ENCODE measurements around the gene TRIM38. TPM values are rescaled to one million over a fixed set of nuclear protein-coding genes. Genes with fewer than 3 reads are reported as not detected.

TRIM38 gene, protein sequence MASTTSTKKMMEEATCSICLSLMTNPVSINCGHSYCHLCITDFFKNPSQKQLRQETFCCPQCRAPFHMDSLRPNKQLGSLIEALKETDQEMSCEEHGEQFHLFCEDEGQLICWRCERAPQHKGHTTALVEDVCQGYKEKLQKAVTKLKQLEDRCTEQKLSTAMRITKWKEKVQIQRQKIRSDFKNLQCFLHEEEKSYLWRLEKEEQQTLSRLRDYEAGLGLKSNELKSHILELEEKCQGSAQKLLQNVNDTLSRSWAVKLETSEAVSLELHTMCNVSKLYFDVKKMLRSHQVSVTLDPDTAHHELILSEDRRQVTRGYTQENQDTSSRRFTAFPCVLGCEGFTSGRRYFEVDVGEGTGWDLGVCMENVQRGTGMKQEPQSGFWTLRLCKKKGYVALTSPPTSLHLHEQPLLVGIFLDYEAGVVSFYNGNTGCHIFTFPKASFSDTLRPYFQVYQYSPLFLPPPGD
- total RNA-seq (2022) (5.4 and 6.7 TPM in 2 replicates), Bru-seq, nascent RNA (percentile 85 among the genes with signal in this experiment), BruChase-seq, experiment 1, labeled RNA remaining after a 6-hour chase (percentile 84 among the genes with signal in this experiment), BruChase-seq, experiment 2, labeled RNA remaining after a 2-hour chase (percentile 89 among the genes with signal in this experiment)
- long read RNA-seq, full-length matches to known transcripts, result 9 of 18 reads
- long read RNA-seq, partial matches to known transcripts, result 2 of 18 reads
- long read RNA-seq, other reads (novel, unspliced or antisense), result 7 of 18 reads

DNA sequence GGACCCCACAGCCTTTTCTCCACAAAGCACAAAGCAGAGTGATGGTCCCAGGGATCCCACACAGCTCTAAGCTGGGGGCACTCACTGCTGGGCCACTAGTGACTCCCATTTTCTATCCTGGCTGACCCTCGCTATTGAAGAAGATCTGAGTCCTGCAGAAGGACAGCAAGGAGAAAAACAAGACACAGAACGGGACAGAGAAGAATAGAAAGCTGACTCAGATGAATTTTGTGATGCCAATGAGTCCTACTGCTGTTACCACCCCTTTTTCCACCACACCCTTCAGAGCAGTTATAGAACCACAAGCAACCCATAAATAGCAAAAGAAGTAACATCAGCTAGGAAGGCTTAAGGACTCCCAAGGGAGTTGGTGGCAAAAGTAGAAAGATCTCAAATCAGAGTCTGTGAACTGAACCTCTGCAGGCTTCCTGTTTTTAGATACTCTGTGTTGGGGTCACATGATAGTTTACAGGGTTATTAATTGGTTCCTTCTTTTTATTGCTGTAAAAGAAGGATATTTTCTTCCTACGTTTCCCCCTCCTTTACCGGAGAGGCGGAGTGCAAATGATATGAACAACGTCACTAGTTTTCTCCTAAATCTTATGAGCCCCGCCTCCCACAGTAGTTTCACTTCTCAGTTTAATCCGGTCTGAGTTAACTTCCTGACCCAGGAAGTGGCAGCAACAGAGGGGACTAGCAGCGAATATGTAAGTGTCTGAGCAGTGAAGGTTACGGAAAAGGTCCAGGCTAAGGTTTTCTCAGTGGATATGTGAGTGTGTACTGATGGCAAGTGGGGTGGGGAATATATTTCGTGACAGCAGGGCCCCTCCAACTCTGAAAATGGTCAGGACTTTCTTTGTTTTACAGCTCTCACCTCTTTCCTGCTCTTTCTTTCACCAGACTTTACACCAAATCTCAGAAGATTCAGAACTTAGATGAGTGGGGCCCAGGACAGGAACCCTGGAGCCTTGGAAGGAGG lies at the start of gene TRIM38:
TSS of gene TRIM38 (plus strand) at position 654 of the 979 bp plus-strand sequence. CDS start 3,721 bp downstream, outside the sequence.
- peak; percentile 90 for DNase-seq (ENCODE audit: unreplicated experiment)
- peaks cover 47% of the 10 kb centered on the region for H3K4me1 Mint-ChIP-seq (ENCODE audit: insufficient read depth, unreplicated experiment)

DNA sequence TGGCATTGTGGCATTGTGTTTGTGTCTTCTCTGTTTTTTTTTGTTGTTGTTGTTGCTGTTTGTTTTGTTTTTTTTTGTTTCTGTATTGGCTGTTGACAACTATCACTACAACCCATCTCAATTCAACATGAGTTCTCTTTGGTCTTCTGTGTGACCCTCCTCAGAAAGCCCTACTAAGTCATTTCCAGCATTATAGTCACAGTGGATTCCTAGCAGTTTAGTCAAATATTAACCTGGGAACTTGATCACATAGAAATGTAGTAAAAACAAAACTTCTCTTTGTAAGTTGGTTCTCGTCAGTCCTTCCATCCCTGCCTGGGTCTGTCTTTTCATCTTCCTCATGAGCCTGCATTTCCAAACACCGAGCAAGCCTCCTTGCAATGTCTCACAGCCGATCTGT lies 48.9 kb upstream of the TRIM38 start:
- no peaks in the 10 kb centered on the region for H3K27me3 Mint-ChIP-seq (ENCODE audit: insufficient read depth, unreplicated experiment)
- H3K27ac Mint-ChIP-seq (ENCODE audit: low read depth, unreplicated experiment), result no peak overlapping the region
- ChIA-PET CTCF (no interaction called here), POLR2A (no interaction called here)
- no peaks in the 10 kb centered on the region for H3K36me3 Mint-ChIP-seq (ENCODE audit: insufficient read depth, unreplicated experiment)
- TF ChIP-seq, protein P1, sequence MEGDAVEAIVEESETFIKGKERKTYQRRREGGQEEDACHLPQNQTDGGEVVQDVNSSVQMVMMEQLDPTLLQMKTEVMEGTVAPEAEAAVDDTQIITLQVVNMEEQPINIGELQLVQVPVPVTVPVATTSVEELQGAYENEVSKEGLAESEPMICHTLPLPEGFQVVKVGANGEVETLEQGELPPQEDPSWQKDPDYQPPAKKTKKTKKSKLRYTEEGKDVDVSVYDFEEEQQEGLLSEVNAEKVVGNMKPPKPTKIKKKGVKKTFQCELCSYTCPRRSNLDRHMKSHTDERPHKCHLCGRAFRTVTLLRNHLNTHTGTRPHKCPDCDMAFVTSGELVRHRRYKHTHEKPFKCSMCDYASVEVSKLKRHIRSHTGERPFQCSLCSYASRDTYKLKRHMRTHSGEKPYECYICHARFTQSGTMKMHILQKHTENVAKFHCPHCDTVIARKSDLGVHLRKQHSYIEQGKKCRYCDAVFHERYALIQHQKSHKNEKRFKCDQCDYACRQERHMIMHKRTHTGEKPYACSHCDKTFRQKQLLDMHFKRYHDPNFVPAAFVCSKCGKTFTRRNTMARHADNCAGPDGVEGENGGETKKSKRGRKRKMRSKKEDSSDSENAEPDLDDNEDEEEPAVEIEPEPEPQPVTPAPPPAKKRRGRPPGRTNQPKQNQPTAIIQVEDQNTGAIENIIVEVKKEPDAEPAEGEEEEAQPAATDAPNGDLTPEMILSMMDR (IDR thresholded peaks at IDR 0.05; ENCODE audit: unreplicated experiment), result no peak
- H3K4me3 Mint-ChIP-seq (ENCODE audit: unreplicated experiment), result no peak overlapping the region
- no peak for DNase-seq (ENCODE audit: unreplicated experiment)
- H3K9me3 Mint-ChIP-seq (ENCODE audit: unreplicated experiment), result no peaks in the 10 kb centered on the region
- intact Hi-C loops (cut with micrococcal nuclease), result no loop called here
- no TSS peak for BruUV-seq (replicated peaks)
- H3K4me1 Mint-ChIP-seq (ENCODE audit: insufficient read depth, unreplicated experiment), result no peaks in the 10 kb centered on the region

More for the DNA sequence above, at the start of gene TRIM38:
- H3K27ac Mint-ChIP-seq (ENCODE audit: low read depth, unreplicated experiment), result peak within 1 kb of the TSS; percentile 98
- peaks cover 7% of the 10 kb centered on the region for H3K9me3 Mint-ChIP-seq (ENCODE audit: unreplicated experiment)
- intact Hi-C loops (cut with micrococcal nuclease), result no loop called here
- ChIA-PET POLR2A (interaction anchor here (0.5 to 3.7 kb wide), 22 partner anchors 8 to 769 kb away, joined by 3 to 50 read pairs (median 4); partner anchors contain the start of gene HFE), CTCF (interaction anchor here (0.8 to 1.2 kb wide), 2 partner anchors 30 kb away, joined by 4 to 7 read pairs; no protein-coding TSS in a partner anchor)
- BruUV-seq (replicated peaks), result TSS peak; percentile 82
- H3K4me3 Mint-ChIP-seq (ENCODE audit: unreplicated experiment), result peak within 1 kb of the TSS; percentile 83
- TF ChIP-seq, protein P1 (IDR thresholded peaks at IDR 0.05; ENCODE audit: unreplicated experiment), result no peak
- H3K36me3 Mint-ChIP-seq (ENCODE audit: insufficient read depth, unreplicated experiment), result peaks cover 34% of the 10 kb centered on the region
- H3K27me3 Mint-ChIP-seq (ENCODE audit: insufficient read depth, unreplicated experiment), result no peaks in the 10 kb centered on the region

DNA sequence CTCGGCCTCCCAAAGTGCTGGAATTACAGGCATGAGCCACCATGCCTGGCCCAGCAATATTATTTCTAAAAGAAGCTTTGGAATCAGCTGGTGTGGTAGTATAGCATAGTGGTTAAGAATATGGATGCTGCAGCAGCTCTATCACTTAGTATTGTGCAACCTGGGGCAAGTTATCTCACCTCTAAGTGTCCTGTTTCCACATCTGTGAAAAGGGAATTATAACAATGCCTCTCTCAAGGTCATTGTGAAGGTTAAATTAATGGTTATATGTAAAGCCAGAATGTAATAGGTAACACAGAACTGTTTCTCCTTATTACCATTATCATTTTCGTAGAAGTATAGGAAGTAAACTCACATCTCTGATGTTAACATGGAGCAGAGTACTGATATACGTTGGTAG lies 46.3 kb upstream of the TRIM38 start:
- no peak for DNase-seq (ENCODE audit: unreplicated experiment)
- no peaks in the 10 kb centered on the region for H3K9me3 Mint-ChIP-seq (ENCODE audit: unreplicated experiment)
- no peak overlapping the region for H3K27ac Mint-ChIP-seq (ENCODE audit: low read depth, unreplicated experiment)
- no TSS peak for BruUV-seq (replicated peaks)
- no peak overlapping the region for H3K4me3 Mint-ChIP-seq (ENCODE audit: unreplicated experiment)
- no peaks in the 10 kb centered on the region for H3K36me3 Mint-ChIP-seq (ENCODE audit: insufficient read depth, unreplicated experiment)
- ChIA-PET CTCF (no interaction called here), POLR2A (interaction anchor here (0.5 kb wide), 1 partner anchor 1919 kb away, joined by 3 read pairs; no protein-coding TSS in a partner anchor)
- TF ChIP-seq, protein P1 (IDR thresholded peaks at IDR 0.05; ENCODE audit: unreplicated experiment), result no peak
- intact Hi-C loops (cut with micrococcal nuclease), result no loop called here
- no peaks in the 10 kb centered on the region for H3K27me3 Mint-ChIP-seq (ENCODE audit: insufficient read depth, unreplicated experiment)
- H3K4me1 Mint-ChIP-seq (ENCODE audit: insufficient read depth, unreplicated experiment), result no peaks in the 10 kb centered on the region
